Stimulated activated naive CD8-positive, alpha-beta T cell treated with anti-CD3 and anti-CD28 coated beads, Interleukin-15, amount 100 ng/mL, for 72 hours (primary cell): ENCODE results near the gene TRIM24.

Source experiments
- ATAC-seq: fragments of 150-1000 bp; cut with Tn5 transposase; 2 replicates; pipeline ENCODE4 v1.10.0; 2021; ENCODE audit warnings: mild to moderate bottlenecking, moderate library complexity
- DNase-seq, 2 donors: peaks; one replicate each; pipeline ENCODE4 v3.0.0; 2021 to 2022
- H3K27ac Mint-ChIP-seq, 2 donors: one replicate each; pipeline ENCODE4 v1.8.0; 2022; ENCODE audit warnings: mild to moderate bottlenecking in 2 of 2, mixed read lengths in 2 of 2, moderate library complexity in 2 of 2
- H3K27me3 Mint-ChIP-seq: one replicate; pipeline ENCODE4 v1.8.0; 2022; ENCODE audit warnings: mixed read lengths
- H3K4me1 Mint-ChIP-seq: one replicate; pipeline ENCODE4 v1.8.0; 2022; ENCODE audit warnings: mild to moderate bottlenecking, mixed read lengths
- H3K4me3 Mint-ChIP-seq, 2 donors: one replicate each; pipeline ENCODE4 v1.8.0; 2022; ENCODE audit warnings: mild to moderate bottlenecking in 2 of 2, mixed read lengths in 2 of 2, moderate library complexity in 1 of 2
- H3K9me3 Mint-ChIP-seq, 2 donors: one replicate each; pipeline ENCODE4 v1.8.0; 2022; ENCODE audit warnings: mixed read lengths in 2 of 2

Gene TRIM24

GRCh38 chr7:138559448-138559847, 99.4 kb downstream of the TRIM24 start:
- Mint-ChIP-seq H3K27ac (no peak overlapping the region), H3K4me1 (no peaks in the 10 kb centered on the region), H3K27me3 (no peaks in the 10 kb centered on the region), H3K9me3 (peaks cover 42 to 60% of the 10 kb centered on the region in 2 donors), H3K4me3 (no peak overlapping the region)
- no peak for DNase-seq
- no peak for ATAC-seq

DNA sequence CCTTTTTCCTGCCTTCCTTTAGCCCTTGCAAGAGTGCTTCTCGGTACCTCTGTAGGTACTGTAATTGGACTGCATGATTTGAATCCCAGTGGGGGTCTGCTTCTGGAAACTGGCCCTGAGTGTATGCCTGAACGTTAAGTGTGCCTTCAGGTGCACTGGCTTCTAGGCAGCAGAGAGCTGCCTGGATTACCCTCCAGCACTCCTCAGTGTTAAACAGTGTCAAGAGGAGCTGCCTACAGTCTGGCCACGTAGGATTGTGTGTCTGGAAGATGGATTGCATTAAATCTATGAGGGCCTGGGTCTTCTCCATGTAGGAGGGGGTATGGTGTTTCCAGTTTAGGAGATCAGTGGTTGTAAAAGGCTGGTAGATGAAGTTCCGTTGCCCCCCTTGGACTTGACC, 103.7 kb downstream of the TRIM24 start:
- no peaks in the 10 kb centered on the region for H3K27me3 Mint-ChIP-seq
- DNase-seq: no peak
- peaks cover 34 to 51% of the 10 kb centered on the region in 2 donors for H3K9me3 Mint-ChIP-seq
- H3K27ac Mint-ChIP-seq: peak overlapping the region in 1 of 2 donors; percentile 13
- H3K4me1 Mint-ChIP-seq: no peaks in the 10 kb centered on the region
- no peak for ATAC-seq
- no peak overlapping the region for H3K4me3 Mint-ChIP-seq

DNA sequence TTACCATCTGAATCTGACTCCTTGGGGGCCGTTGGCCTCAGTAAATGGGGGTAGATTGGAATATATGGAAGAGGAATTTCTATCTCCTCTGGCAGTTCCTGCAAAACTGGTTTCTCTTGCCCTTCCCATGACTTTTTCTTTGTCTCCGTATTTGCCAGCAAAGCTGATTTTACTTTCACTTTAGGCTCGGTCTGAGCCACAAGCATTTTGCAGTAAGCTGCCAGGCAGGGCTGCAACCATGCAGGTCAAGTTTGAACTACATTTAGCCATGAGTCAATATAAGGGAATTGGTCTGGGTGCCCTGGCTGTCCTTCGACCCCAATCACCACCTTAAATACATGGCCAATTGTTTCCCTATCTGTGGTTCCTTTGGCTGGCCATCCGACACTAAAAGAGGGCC, 104.3 kb downstream of the TRIM24 start:
- DNase-seq (no peak), ATAC-seq (no peak)
- Mint-ChIP-seq H3K4me1 (no peaks in the 10 kb centered on the region), H3K9me3 (peaks cover 34 to 49% of the 10 kb centered on the region in 2 donors), H3K27me3 (no peaks in the 10 kb centered on the region), H3K4me3 (no peak overlapping the region), H3K27ac (no peak overlapping the region)

DNA sequence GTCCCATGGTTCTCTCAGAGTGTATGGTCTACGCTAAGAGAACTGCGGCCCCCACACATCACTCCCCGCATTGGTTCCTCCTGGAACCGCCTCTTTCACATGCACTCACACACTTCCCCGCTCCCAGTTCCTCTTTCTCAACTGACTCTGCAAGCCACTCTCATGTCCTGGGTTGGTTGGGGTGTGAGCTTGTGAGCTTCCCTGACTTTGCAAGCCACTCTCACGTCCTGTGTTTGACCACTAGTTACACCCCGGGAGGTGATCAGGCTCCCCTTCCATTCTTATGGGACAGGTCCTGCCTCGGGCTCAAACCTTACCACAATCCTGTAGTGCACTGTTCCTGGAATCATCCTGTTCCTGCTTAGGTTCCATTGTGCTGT, 105.0 kb downstream of the TRIM24 start:
- no peak for ATAC-seq
- Mint-ChIP-seq H3K4me3 (no peak overlapping the region), H3K27me3 (no peaks in the 10 kb centered on the region), H3K4me1 (no peaks in the 10 kb centered on the region), H3K9me3 (peaks cover 34 to 49% of the 10 kb centered on the region in 2 donors), H3K27ac (peak overlapping the region in 1 of 2 donors; percentile 30)
- DNase-seq: no peak

GRCh38 chr7:138565451-138566114, 105.5 kb downstream of the TRIM24 start:
- Mint-ChIP-seq H3K9me3 (peaks cover 34 to 48% of the 10 kb centered on the region in 2 donors), H3K4me1 (no peaks in the 10 kb centered on the region)
- ATAC-seq: no peak

GRCh38 chr7:138568655-138569054, 108.6 kb downstream of the TRIM24 start:
- Mint-ChIP-seq H3K9me3 (peaks cover 22 to 24% of the 10 kb centered on the region in 2 donors), H3K4me1 (no peaks in the 10 kb centered on the region), H3K4me3 (no peak overlapping the region), H3K27ac (no peak overlapping the region), H3K27me3 (no peaks in the 10 kb centered on the region)
- no peak for DNase-seq
- no peak for ATAC-seq

More at GRCh38 chr7:138565451-138566114, 105.5 kb downstream of the TRIM24 start:
- DNase-seq: no peak
- Mint-ChIP-seq H3K4me3 (no peak overlapping the region), H3K27ac (peak overlapping the region in 1 of 2 donors; percentile 30), H3K27me3 (no peaks in the 10 kb centered on the region)

DNA sequence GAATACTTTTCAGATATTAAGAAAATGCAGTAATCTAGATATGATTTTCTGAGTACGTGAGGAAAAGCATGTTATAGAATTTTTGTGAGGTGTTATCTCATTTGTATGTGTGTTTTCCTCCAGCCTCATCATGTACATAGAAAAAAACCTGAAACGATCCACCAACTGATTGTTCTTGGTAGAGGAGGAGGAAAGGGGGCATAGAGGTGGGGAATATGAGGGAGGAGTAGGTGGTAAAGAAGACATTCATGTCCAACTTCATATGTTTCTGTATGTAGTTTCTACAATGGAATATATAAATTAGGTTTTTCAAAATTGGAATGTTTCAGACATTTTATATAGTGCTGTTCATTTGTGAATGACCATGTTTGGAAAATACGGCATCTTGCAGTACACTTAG, 109.4 kb downstream of the TRIM24 start:
- ATAC-seq: no peak
- H3K9me3 Mint-ChIP-seq: peaks cover 15 to 17% of the 10 kb centered on the region in 2 donors
- DNase-seq: no peak
- no peaks in the 10 kb centered on the region for H3K4me1 Mint-ChIP-seq
- H3K27me3 Mint-ChIP-seq: no peaks in the 10 kb centered on the region
- no peak overlapping the region for H3K27ac Mint-ChIP-seq
- no peak overlapping the region for H3K4me3 Mint-ChIP-seq

DNA sequence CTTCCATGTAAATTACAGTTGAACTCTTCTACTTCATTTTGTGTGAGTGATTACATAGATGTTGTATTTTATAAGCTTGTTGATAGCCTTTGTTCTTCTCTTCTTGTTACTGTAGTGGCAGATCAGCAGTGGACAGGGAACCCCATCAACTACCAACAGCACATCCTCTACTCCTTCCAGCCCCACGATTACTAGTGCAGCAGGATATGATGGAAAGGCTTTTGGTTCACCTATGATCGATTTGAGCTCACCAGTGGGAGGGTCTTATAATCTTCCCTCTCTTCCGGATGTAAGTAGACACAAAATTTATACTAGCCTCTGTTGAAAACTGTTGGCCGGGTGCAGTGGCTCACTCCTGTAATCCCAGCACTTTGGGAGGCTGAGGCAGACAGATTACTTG, 110.7 kb downstream of the TRIM24 start:
- Mint-ChIP-seq H3K4me1 (no peaks in the 10 kb centered on the region), H3K9me3 (peaks cover 2 to 4% of the 10 kb centered on the region in 2 donors), H3K4me3 (no peak overlapping the region), H3K27me3 (no peaks in the 10 kb centered on the region), H3K27ac (no peak overlapping the region)
- ATAC-seq (no peak), DNase-seq (no peak)

- ATAC-seq: no peak
- H3K9me3 Mint-ChIP-seq: no peaks in the 10 kb centered on the region
Observed at GRCh38 chr7:138573741-138574140, 113.7 kb downstream of the TRIM24 start.

DNA sequence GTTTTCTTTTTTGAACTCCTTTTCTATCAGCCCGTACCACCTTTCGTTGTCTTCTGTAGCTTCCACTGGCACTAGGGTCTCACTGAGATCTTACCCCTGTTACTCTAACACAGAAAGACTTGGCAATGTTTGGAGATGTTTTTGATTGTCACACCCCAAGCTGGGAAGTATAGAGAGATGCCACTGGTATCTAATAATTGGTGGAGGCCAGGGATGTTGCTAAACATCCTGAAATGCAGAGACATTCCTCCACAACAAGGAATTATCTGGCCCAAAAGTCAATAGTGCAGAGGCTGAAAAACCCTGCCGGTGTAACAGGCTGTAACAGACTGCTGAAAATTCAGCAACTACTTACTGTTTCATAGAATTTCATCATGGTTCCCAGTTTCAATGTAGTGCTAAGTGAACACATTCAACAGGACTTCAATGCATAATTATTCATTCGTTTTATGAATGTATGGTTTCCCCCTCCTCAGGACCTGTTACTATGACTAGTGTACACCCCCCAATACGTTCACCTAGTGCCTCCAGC, 115.9 kb downstream of the TRIM24 start:
- no peak for DNase-seq
- no peak overlapping the region for H3K4me3 Mint-ChIP-seq
- no peaks in the 10 kb centered on the region for H3K27me3 Mint-ChIP-seq
- no peak for ATAC-seq
- no peak overlapping the region for H3K27ac Mint-ChIP-seq
- H3K4me1 Mint-ChIP-seq: no peaks in the 10 kb centered on the region
- H3K9me3 Mint-ChIP-seq: no peaks in the 10 kb centered on the region

More at GRCh38 chr7:138573741-138574140, 113.7 kb downstream of the TRIM24 start:
- Mint-ChIP-seq H3K27me3 (no peaks in the 10 kb centered on the region), H3K27ac (no peak overlapping the region), H3K4me1 (no peaks in the 10 kb centered on the region), H3K4me3 (no peak overlapping the region)
- DNase-seq: no peak

DNA sequence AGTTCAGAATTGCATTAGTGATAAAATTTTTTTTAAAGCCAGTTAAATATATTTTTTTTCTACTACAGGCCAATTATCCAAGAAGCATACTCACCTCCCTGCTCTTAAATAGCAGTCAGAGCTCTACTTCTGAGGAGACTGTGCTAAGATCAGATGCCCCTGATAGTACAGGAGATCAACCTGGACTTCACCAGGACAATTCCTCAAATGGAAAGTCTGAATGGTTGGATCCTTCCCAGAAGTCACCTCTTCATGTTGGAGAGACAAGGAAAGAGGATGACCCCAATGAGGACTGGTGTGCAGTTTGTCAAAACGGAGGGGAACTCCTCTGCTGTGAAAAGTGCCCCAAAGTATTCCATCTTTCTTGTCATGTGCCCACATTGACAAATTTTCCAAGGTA, 119.1 kb downstream of the TRIM24 start:
- DNase-seq: no peak
- Mint-ChIP-seq H3K4me1 (no peaks in the 10 kb centered on the region), H3K27ac (no peak overlapping the region), H3K27me3 (no peaks in the 10 kb centered on the region), H3K9me3 (no peaks in the 10 kb centered on the region), H3K4me3 (no peak overlapping the region)
- ATAC-seq: no peak

GRCh38 chr7:138579671-138580070, 119.6 kb downstream of the TRIM24 start:
- Mint-ChIP-seq H3K4me3 (no peak overlapping the region), H3K27ac (peak overlapping the region in 1 of 2 donors; percentile 25), H3K27me3 (no peaks in the 10 kb centered on the region), H3K9me3 (no peaks in the 10 kb centered on the region), H3K4me1 (no peaks in the 10 kb centered on the region)
- DNase-seq (no peak), ATAC-seq (no peak)

DNA sequence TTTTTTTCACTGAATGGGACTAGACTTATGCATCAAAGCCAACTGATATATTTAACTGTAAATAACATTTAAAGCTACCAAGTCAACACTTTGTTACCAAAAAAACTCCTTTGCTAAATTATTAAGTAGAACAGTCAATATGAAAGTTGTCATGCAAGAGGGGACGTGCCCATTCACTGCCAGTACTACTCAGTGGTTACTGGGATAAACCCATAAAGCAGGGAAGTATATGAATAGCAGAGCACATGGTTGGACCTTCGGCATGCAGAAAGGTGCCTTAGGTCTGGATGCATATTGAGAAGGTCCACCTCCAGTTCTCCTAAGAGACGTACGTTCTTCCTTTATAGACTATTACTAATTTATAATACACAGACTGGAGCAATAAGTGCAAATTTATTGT, 121.0 kb downstream of the TRIM24 start:
- ATAC-seq: no peak

DNA sequence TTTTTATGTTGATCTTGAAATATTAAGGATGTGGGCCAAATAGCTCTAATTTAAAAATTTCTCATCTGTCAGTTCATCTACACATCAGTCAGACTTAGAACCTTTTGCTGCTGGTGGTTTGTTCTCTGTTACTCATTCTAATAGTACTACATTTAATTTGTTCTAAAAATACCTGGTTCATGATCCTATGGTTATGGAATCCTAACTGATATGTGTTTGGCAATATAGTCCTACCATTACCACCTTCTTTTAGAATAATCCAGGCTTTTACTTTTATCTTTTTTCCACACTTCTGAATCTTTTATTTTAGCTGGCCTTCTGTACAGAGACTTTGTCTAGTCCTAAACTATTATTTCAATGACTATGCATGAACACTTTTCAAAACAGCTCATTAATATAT, 124.2 kb downstream of the TRIM24 start:
- H3K4me3 Mint-ChIP-seq: no peak overlapping the region
- H3K4me1 Mint-ChIP-seq: no peaks in the 10 kb centered on the region
- H3K9me3 Mint-ChIP-seq: no peaks in the 10 kb centered on the region
- no peaks in the 10 kb centered on the region for H3K27me3 Mint-ChIP-seq
- H3K27ac Mint-ChIP-seq: no peak overlapping the region
- DNase-seq (no peak), ATAC-seq (no peak)

More for the DNA sequence above, 121.0 kb downstream of the TRIM24 start:
- no peaks in the 10 kb centered on the region for H3K27me3 Mint-ChIP-seq
- no peak for DNase-seq
- H3K4me3 Mint-ChIP-seq: no peak overlapping the region
- no peaks in the 10 kb centered on the region for H3K9me3 Mint-ChIP-seq
- no peak overlapping the region for H3K27ac Mint-ChIP-seq
- no peaks in the 10 kb centered on the region for H3K4me1 Mint-ChIP-seq

DNA sequence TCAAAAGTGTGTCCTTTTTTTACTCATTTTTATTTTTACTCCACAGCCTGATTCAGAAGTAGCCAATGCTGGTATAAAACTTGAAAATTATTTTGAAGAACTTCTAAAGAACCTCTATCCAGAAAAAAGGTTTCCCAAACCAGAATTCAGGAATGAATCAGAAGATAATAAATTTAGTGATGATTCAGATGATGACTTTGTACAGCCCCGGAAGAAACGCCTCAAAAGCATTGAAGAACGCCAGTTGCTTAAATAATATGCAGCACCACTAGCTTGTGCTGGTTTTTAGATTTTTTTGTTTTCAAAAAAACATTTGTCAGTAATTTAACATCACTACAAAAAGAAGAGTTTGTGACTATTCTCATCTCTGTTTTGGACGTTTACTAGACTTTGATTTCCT, 124.6 kb downstream of the TRIM24 start:
- H3K27me3 Mint-ChIP-seq: no peaks in the 10 kb centered on the region
- no peak for ATAC-seq
- DNase-seq: no peak
- H3K4me3 Mint-ChIP-seq: no peak overlapping the region
- no peak overlapping the region for H3K27ac Mint-ChIP-seq
- no peaks in the 10 kb centered on the region for H3K9me3 Mint-ChIP-seq
- H3K4me1 Mint-ChIP-seq: no peaks in the 10 kb centered on the region

- ATAC-seq: no peak
- no peak for DNase-seq
- Mint-ChIP-seq H3K27ac (no peak overlapping the region), H3K9me3 (no peaks in the 10 kb centered on the region), H3K4me1 (no peaks in the 10 kb centered on the region), H3K4me3 (no peak overlapping the region), H3K27me3 (no peaks in the 10 kb centered on the region)
Observed at GRCh38 chr7:138585283-138585993, 125.4 kb downstream of the TRIM24 start.
